Panc1 (cell line): Measurements from ENCODE around the gene PHF24.

Experiments used
- POLR2AphosphoS5 ChIP-seq: IDR thresholded peaks from 2 replicates; pipeline ENCODE4 v1.6.1; 2012; ENCODE audit warnings: mild to moderate bottlenecking, low read depth, low read length, moderate library complexity
- TF ChIP-seq, protein P1 (sequence below): fragments of 450-650 bp; IDR thresholded peaks from 2 replicates; pipeline ENCODE4 v1.5.1; 2017; ENCODE audit warnings: mild to moderate bottlenecking

DNA sequence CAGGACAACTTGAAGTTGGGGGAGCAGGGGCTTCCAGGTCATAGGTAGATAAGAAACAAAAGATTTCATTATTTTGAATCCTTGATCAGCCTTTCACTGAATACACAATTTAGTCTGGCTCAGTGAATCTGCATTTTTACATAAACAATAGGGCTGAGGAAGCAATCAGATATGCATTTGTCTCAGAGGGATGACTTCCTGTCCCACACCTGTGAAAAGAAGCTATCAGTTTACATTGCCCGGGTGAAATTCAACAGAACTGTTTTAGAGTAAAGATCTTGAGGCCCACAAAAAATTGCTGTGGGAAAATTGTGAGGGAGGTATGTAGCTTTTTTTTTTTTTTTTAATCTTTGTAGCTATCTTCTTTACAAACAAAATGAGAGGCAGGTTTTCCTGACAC, 69.8 kb downstream of the PHF24 start:
- TF ChIP-seq, protein P1, sequence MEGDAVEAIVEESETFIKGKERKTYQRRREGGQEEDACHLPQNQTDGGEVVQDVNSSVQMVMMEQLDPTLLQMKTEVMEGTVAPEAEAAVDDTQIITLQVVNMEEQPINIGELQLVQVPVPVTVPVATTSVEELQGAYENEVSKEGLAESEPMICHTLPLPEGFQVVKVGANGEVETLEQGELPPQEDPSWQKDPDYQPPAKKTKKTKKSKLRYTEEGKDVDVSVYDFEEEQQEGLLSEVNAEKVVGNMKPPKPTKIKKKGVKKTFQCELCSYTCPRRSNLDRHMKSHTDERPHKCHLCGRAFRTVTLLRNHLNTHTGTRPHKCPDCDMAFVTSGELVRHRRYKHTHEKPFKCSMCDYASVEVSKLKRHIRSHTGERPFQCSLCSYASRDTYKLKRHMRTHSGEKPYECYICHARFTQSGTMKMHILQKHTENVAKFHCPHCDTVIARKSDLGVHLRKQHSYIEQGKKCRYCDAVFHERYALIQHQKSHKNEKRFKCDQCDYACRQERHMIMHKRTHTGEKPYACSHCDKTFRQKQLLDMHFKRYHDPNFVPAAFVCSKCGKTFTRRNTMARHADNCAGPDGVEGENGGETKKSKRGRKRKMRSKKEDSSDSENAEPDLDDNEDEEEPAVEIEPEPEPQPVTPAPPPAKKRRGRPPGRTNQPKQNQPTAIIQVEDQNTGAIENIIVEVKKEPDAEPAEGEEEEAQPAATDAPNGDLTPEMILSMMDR: no peak
- TF ChIP-seq POLR2AphosphoS5: no peak
